NCI-H524 (cell line): ENCODE measurements around the gene ZNF177.
"Not testable (repeated sequence)": the region's sequence is repeated elsewhere in the genome, so short reads cannot be mapped to it uniquely, and the experiment has no call there.

Source experiments
- DNase-seq, 2 experiments: peaks; one replicate each; lab custom pipeline; 2025; lab: John Stamatoyannopoulos, UW

ZNF177 gene

GRCh38 chr19:9362905-9363304 lies at the start of gene ZNF177:
ZNF177 (plus strand) TSS chr19:9363013; CDS start chr19:9378312, 15,299 bp downstream.
- DNase-seq = no peak

GRCh38 chr19:9313756-9314155 lies 49.1 kb upstream of the ZNF177 start:
- no peak for DNase-seq

GRCh38 chr19:9321338-9321737 lies 41.5 kb upstream of the ZNF177 start:
- DNase-seq = no peak

- DNase-seq = not testable (repeated sequence)
Observed at GRCh38 chr19:9321756-9322155, 41.1 kb upstream of the ZNF177 start.

GRCh38 chr19:9322201-9322600 lies 40.6 kb upstream of the ZNF177 start:
- not testable (repeated sequence) for DNase-seq

- peak; percentile 66 to 87 for DNase-seq
Observed at GRCh38 chr19:9323557-9323918, 39.3 kb upstream of the ZNF177 start.

GRCh38 chr19:9323919-9324583 lies 38.8 kb upstream of the ZNF177 start, which contains the start of gene ZNF559:
ZNF559 (plus strand) TSS chr19:9324179; CDS start chr19:9338550, 14,371 bp downstream.
- peak; percentile 95 to 97 for DNase-seq

- DNase-seq = no peak
Observed at GRCh38 chr19:9324584-9324962, 38.2 kb upstream of the ZNF177 start.

- no peak for DNase-seq
Observed at GRCh38 chr19:9329999-9330398, 32.8 kb upstream of the ZNF177 start.

GRCh38 chr19:9342610-9343304 lies 20.1 kb upstream of the ZNF177 start:
- DNase-seq = no peak

- DNase-seq = no peak
Observed at GRCh38 chr19:9345005-9345404, 17.8 kb upstream of the ZNF177 start.

GRCh38 chr19:9348253-9348652 lies 14.6 kb upstream of the ZNF177 start:
- no peak for DNase-seq

- DNase-seq = no peak
Observed at GRCh38 chr19:9348671-9349070, 14.1 kb upstream of the ZNF177 start.

GRCh38 chr19:9352505-9352904 lies 10.3 kb upstream of the ZNF177 start:
- no peak for DNase-seq

- DNase-seq = no peak
Observed at GRCh38 chr19:9353011-9353410, 9.8 kb upstream of the ZNF177 start.

GRCh38 chr19:9354651-9355050 lies 8.2 kb upstream of the ZNF177 start:
- DNase-seq = no peak

GRCh38 chr19:9370738-9371619 lies 8.2 kb downstream of the ZNF177 start:
- DNase-seq = no peak

GRCh38 chr19:9381361-9381785 lies 18.6 kb downstream of the ZNF177 start:
- no peak for DNase-seq

- DNase-seq = peak in 1 of 2 experiments; percentile 62
Observed at GRCh38 chr19:9406798-9407352, 44.1 kb downstream of the ZNF177 start.

- no peak for DNase-seq
Observed at GRCh38 chr19:9407827-9408226, 45.0 kb downstream of the ZNF177 start.

GRCh38 chr19:9413240-9413954 lies 50.6 kb downstream of the ZNF177 start:
- DNase-seq = no peak

GRCh38 chr19:9427941-9428340 lies 65.1 kb downstream of the ZNF177 start:
- DNase-seq = no peak
